ENCODE measurements around the gene IL31RA.

The IL31RA gene

DNA sequence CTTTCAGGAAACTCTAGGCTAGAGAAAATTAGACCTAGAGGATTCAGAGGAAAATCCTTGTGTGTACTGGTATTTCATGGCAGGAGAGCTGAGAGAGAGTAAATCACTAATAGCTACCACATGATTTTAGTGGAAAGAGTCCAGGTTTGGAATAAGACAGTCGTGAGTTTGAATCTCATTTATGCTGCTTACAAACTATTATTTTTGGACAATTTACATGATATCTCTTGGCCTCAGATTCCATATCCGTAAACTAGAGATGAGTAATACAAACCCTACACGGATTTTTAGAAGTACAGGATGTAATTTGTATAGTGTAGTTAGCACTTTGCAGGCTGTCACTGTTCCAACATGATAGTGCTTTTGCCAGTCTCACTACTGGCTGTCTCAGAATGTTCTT, 2.7 kb downstream of the IL31RA start:
- Histone ChIP-seq H3K4me1 (ENCODE audit: control insufficient read depth, low read depth, low read length) (no peaks in the 10 kb centered on the region), H3K79me2 (ENCODE audit: control insufficient read depth, insufficient read depth, low read length) (no peaks in the 10 kb centered on the region), H3K27me3 (ENCODE audit: insufficient read depth, low read length, poor library complexity) (no peaks in the 10 kb centered on the region), H2BK5ac (ENCODE audit: low read length) (no peak overlapping the region), H3K56ac (ENCODE audit: low read length) (no peak overlapping the region), H3K23ac (ENCODE audit: low read length) (no peak overlapping the region), H4K5ac (ENCODE audit: low read length) (no peak overlapping the region), H3K4me3 (ENCODE audit: low read length) (no peak overlapping the region), H3K36me3 (ENCODE audit: control insufficient read depth, insufficient read depth, low read length) (no peaks in the 10 kb centered on the region), H3K79me1 (ENCODE audit: low read length) (no peaks in the 10 kb centered on the region), H3K9ac (ENCODE audit: low read length) (no peak overlapping the region), H2BK120ac (ENCODE audit: low read depth, low read length) (no peak overlapping the region), H3K4me2 (ENCODE audit: low read length) (no peak overlapping the region), H2AK5ac (ENCODE audit: low read length) (no peak overlapping the region), H3K27ac (ENCODE audit: low read depth, low read length) (no peak overlapping the region), H3K4ac (ENCODE audit: low read depth, low read length) (no peak overlapping the region), H2BK15ac (replicated peaks; ENCODE audit: low read depth) (no peak overlapping the region), H4K8ac (ENCODE audit: low read depth, low read length) (no peak overlapping the region), H3K18ac (ENCODE audit: low read length) (no peak overlapping the region)
- WGBS (ENCODE audit: extremely low coverage, insufficient coverage, low lambda C conversion rate) = no CpG with 5 or more reads among the region's 3 CpGs
- no peak for DNase-seq

DNA sequence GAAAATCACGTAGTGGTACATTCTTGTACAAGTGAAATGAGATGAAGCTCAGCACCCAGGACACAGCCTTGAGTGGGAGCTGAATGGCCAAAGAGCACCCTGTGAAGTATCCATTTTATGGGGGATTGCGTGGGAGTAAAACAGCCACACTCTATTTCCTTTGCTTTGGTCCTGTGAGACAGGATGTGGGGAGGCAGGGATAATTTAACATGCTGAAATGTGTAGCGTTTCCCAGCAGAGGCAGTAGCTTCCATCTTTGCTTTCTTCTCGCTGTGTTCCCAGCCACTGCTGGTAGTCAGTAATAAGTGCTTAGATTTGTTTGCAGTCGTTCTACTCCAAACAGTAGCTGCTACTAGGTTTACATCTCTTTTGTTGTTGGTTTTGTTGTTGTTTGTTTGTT, 4.4 kb downstream of the IL31RA start:
- Histone ChIP-seq H3K4me1 (ENCODE audit: control insufficient read depth, low read depth, low read length) (no peaks in the 10 kb centered on the region), H4K8ac (ENCODE audit: low read depth, low read length) (no peak overlapping the region), H3K79me1 (ENCODE audit: low read length) (no peaks in the 10 kb centered on the region), H3K56ac (ENCODE audit: low read length) (no peak overlapping the region), H3K4ac (ENCODE audit: low read depth, low read length) (no peak overlapping the region), H2BK5ac (ENCODE audit: low read length) (no peak overlapping the region), H3K18ac (ENCODE audit: low read length) (no peak overlapping the region), H2AK5ac (ENCODE audit: low read length) (no peak overlapping the region), H3K27ac (ENCODE audit: low read depth, low read length) (no peak overlapping the region), H2BK120ac (ENCODE audit: low read depth, low read length) (no peak overlapping the region), H3K4me3 (ENCODE audit: low read length) (no peak overlapping the region), H3K79me2 (ENCODE audit: control insufficient read depth, insufficient read depth, low read length) (no peaks in the 10 kb centered on the region), H4K5ac (ENCODE audit: low read length) (no peak overlapping the region), H3K36me3 (ENCODE audit: control insufficient read depth, insufficient read depth, low read length) (no peaks in the 10 kb centered on the region), H3K9ac (ENCODE audit: low read length) (no peak overlapping the region), H3K27me3 (ENCODE audit: insufficient read depth, low read length, poor library complexity) (no peaks in the 10 kb centered on the region), H2BK15ac (replicated peaks; ENCODE audit: low read depth) (no peak overlapping the region), H3K4me2 (ENCODE audit: low read length) (no peak overlapping the region), H3K23ac (ENCODE audit: low read length) (no peak overlapping the region)
- no CpG with 5 or more reads among the region's 5 CpGs for WGBS (ENCODE audit: extremely low coverage, insufficient coverage, low lambda C conversion rate)
- DNase-seq = peak; percentile 34

DNA sequence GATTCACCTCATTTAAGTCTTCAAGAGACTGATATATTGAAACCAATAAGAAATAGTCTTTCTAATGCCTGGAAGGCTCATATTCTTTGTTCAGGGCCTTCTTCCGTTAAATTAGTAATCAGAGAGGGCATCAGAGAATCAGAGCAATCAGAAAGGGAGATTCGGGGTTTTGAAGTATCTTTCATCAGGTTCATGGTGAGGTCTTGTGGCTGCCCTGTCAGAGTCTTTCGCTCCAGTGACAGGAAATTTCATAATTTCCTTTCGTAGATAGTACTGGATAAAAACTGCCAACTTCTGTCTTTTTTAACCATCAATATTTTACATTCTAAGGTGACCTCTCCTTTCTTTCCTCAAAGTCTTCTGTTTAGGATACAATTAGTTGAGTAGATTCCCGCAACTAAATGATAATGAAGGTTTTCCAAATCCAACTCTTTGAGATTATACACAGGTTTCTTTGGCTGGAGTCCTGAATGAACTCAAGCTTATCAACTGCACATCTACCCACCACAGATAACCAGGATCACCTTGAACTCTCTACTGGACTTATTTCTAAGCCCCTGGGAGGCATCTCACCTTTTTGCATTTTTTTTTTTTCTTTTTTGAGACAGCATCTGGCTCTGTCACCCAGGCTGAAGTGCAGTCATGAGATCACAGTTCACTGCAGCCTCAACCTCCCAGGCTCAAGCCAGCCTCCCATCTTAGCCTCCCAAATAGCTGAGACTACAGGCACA, 5.5 kb downstream of the IL31RA start:
- no peak overlapping the region for H3K23ac ChIP-seq (ENCODE audit: low read length)
- H3K18ac ChIP-seq (ENCODE audit: low read length) = no peak overlapping the region
- no peaks in the 10 kb centered on the region for H3K79me2 ChIP-seq (ENCODE audit: control insufficient read depth, insufficient read depth, low read length)
- DNase-seq = no peak
- WGBS (ENCODE audit: extremely low coverage, insufficient coverage, low lambda C conversion rate) = no CpG with 5 or more reads among the region's 5 CpGs
- H4K8ac ChIP-seq (ENCODE audit: low read depth, low read length) = no peak overlapping the region
- no peak overlapping the region for H4K5ac ChIP-seq (ENCODE audit: low read length)
- H2BK5ac ChIP-seq (ENCODE audit: low read length) = no peak overlapping the region
- no peak overlapping the region for H3K4ac ChIP-seq (ENCODE audit: low read depth, low read length)
- no peak overlapping the region for H3K56ac ChIP-seq (ENCODE audit: low read length)
- no peaks in the 10 kb centered on the region for H3K4me1 ChIP-seq (ENCODE audit: control insufficient read depth, low read depth, low read length)
- no peak overlapping the region for H2BK15ac ChIP-seq (replicated peaks; ENCODE audit: low read depth)
- no peaks in the 10 kb centered on the region for H3K79me1 ChIP-seq (ENCODE audit: low read length)
- H2AK5ac ChIP-seq (ENCODE audit: low read length) = no peak overlapping the region
- H3K9ac ChIP-seq (ENCODE audit: low read length) = no peak overlapping the region
- H3K4me3 ChIP-seq (ENCODE audit: low read length) = no peak overlapping the region
- no peak overlapping the region for H3K4me2 ChIP-seq (ENCODE audit: low read length)
- H3K27me3 ChIP-seq (ENCODE audit: insufficient read depth, low read length, poor library complexity) = no peaks in the 10 kb centered on the region
- no peak overlapping the region for H2BK120ac ChIP-seq (ENCODE audit: low read depth, low read length)
- H3K36me3 ChIP-seq (ENCODE audit: control insufficient read depth, insufficient read depth, low read length) = no peaks in the 10 kb centered on the region
- H3K27ac ChIP-seq (ENCODE audit: low read depth, low read length) = no peak overlapping the region

DNA sequence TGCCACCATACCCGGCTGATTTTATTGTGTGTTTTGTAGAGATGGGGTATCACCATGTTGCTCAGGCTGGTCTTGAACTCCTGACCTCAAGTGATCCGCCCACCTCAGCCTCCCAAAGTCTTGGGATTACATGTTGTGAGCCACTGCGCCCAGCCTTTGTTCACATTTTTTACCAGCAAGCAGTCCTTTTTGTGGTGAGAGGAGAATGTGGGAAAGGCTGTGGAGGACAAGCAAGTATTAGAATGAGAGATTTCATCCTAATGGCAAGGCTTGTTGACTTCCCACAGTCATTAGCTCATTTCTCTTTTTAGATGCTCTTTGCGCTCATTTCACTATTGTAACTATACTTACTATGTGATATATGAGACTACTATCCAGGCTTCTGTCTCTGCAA, 6.1 kb downstream of the IL31RA start:
- H2BK120ac ChIP-seq (ENCODE audit: low read depth, low read length) = no peak overlapping the region
- no peak overlapping the region for H2AK5ac ChIP-seq (ENCODE audit: low read length)
- no peak overlapping the region for H3K18ac ChIP-seq (ENCODE audit: low read length)
- no peaks in the 10 kb centered on the region for H3K79me1 ChIP-seq (ENCODE audit: low read length)
- no peak overlapping the region for H3K9ac ChIP-seq (ENCODE audit: low read length)
- H2BK5ac ChIP-seq (ENCODE audit: low read length) = no peak overlapping the region
- no peak for DNase-seq
- no CpG with 5 or more reads among the region's 4 CpGs for WGBS (ENCODE audit: extremely low coverage, insufficient coverage, low lambda C conversion rate)
- no peak overlapping the region for H4K5ac ChIP-seq (ENCODE audit: low read length)
- H3K4me1 ChIP-seq (ENCODE audit: control insufficient read depth, low read depth, low read length) = no peaks in the 10 kb centered on the region
- no peak overlapping the region for H3K4ac ChIP-seq (ENCODE audit: low read depth, low read length)
- H4K8ac ChIP-seq (ENCODE audit: low read depth, low read length) = no peak overlapping the region
- H3K79me2 ChIP-seq (ENCODE audit: control insufficient read depth, insufficient read depth, low read length) = no peaks in the 10 kb centered on the region
- no peaks in the 10 kb centered on the region for H3K36me3 ChIP-seq (ENCODE audit: control insufficient read depth, insufficient read depth, low read length)
- H3K27ac ChIP-seq (ENCODE audit: low read depth, low read length) = no peak overlapping the region
- no peak overlapping the region for H3K23ac ChIP-seq (ENCODE audit: low read length)
- H2BK15ac ChIP-seq (replicated peaks; ENCODE audit: low read depth) = no peak overlapping the region
- H3K27me3 ChIP-seq (ENCODE audit: insufficient read depth, low read length, poor library complexity) = no peaks in the 10 kb centered on the region
- H3K4me3 ChIP-seq (ENCODE audit: low read length) = no peak overlapping the region
- H3K56ac ChIP-seq (ENCODE audit: low read length) = no peak overlapping the region
- H3K4me2 ChIP-seq (ENCODE audit: low read length) = no peak overlapping the region

DNA sequence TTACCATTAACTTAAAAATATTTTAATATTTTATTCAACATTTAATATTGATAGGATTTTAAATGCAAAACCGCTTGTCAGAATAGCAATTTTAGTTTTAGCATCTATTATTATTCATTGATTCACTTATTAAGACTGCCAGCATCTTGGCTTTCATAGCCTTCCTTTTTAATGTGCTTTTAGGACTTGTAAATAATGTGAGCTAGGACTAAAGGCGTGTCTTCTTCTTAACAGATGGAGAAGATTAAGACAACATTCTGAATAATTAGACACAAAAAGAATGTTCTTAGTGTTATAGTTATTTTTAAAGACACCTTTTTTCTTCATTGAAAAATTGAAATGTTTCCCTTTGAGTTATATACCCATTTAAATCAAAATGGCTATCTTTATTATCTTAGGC, 6.9 kb downstream of the IL31RA start:
- Histone ChIP-seq H3K9ac (ENCODE audit: low read length) (no peak overlapping the region), H4K5ac (ENCODE audit: low read length) (no peak overlapping the region), H2AK5ac (ENCODE audit: low read length) (no peak overlapping the region), H3K56ac (ENCODE audit: low read length) (no peak overlapping the region), H3K23ac (ENCODE audit: low read length) (no peak overlapping the region), H2BK15ac (replicated peaks; ENCODE audit: low read depth) (no peak overlapping the region), H3K4ac (ENCODE audit: low read depth, low read length) (no peak overlapping the region), H3K36me3 (ENCODE audit: control insufficient read depth, insufficient read depth, low read length) (no peaks in the 10 kb centered on the region), H3K4me1 (ENCODE audit: control insufficient read depth, low read depth, low read length) (no peaks in the 10 kb centered on the region), H3K79me2 (ENCODE audit: control insufficient read depth, insufficient read depth, low read length) (no peaks in the 10 kb centered on the region), H3K27me3 (ENCODE audit: insufficient read depth, low read length, poor library complexity) (no peaks in the 10 kb centered on the region), H3K79me1 (ENCODE audit: low read length) (no peaks in the 10 kb centered on the region), H3K27ac (ENCODE audit: low read depth, low read length) (no peak overlapping the region), H2BK120ac (ENCODE audit: low read depth, low read length) (no peak overlapping the region), H4K8ac (ENCODE audit: low read depth, low read length) (no peak overlapping the region), H2BK5ac (ENCODE audit: low read length) (no peak overlapping the region), H3K18ac (ENCODE audit: low read length) (no peak overlapping the region), H3K4me3 (ENCODE audit: low read length) (no peak overlapping the region), H3K4me2 (ENCODE audit: low read length) (no peak overlapping the region)
- no peak for DNase-seq
- WGBS (ENCODE audit: extremely low coverage, insufficient coverage, low lambda C conversion rate) = no CpG with 5 or more reads among the region's 2 CpGs

DNA sequence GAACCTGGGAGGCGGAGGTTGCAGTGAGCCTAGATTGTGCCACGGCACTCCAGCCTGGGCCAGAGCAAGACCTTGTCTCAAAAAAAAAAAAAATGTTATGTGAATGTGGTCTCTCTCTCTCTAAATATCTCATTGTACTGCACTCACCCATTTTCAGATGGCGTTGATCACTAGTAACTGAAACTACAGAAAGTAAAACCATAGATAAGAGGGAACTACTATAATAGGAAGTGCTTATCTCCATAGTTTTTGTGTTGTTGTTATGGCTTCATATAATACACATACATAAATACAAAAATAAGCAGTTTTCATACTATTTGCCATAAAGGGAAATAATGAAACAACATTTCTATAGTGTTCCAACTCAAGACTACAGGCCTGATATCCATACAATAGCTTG, 9.1 kb downstream of the IL31RA start:
- no peaks in the 10 kb centered on the region for H3K36me3 ChIP-seq (ENCODE audit: control insufficient read depth, insufficient read depth, low read length)
- no peak overlapping the region for H3K9ac ChIP-seq (ENCODE audit: low read length)
- no peak overlapping the region for H2BK5ac ChIP-seq (ENCODE audit: low read length)
- no peak overlapping the region for H3K4me3 ChIP-seq (ENCODE audit: low read length)
- no peak overlapping the region for H4K5ac ChIP-seq (ENCODE audit: low read length)
- H2BK120ac ChIP-seq (ENCODE audit: low read depth, low read length) = no peak overlapping the region
- H3K79me1 ChIP-seq (ENCODE audit: low read length) = no peaks in the 10 kb centered on the region
- H3K4me1 ChIP-seq (ENCODE audit: control insufficient read depth, low read depth, low read length) = no peaks in the 10 kb centered on the region
- DNase-seq = no peak
- H3K79me2 ChIP-seq (ENCODE audit: control insufficient read depth, insufficient read depth, low read length) = no peaks in the 10 kb centered on the region
- no peak overlapping the region for H2BK15ac ChIP-seq (replicated peaks; ENCODE audit: low read depth)
- no peak overlapping the region for H3K4ac ChIP-seq (ENCODE audit: low read depth, low read length)
- no peak overlapping the region for H3K27ac ChIP-seq (ENCODE audit: low read depth, low read length)
- no CpG with 5 or more reads among the region's 3 CpGs for WGBS (ENCODE audit: extremely low coverage, insufficient coverage, low lambda C conversion rate)
- no peak overlapping the region for H3K56ac ChIP-seq (ENCODE audit: low read length)
- H2AK5ac ChIP-seq (ENCODE audit: low read length) = no peak overlapping the region
- H3K27me3 ChIP-seq (ENCODE audit: insufficient read depth, low read length, poor library complexity) = no peaks in the 10 kb centered on the region
- H3K18ac ChIP-seq (ENCODE audit: low read length) = no peak overlapping the region
- H3K23ac ChIP-seq (ENCODE audit: low read length) = no peak overlapping the region
- no peak overlapping the region for H4K8ac ChIP-seq (ENCODE audit: low read depth, low read length)
- H3K4me2 ChIP-seq (ENCODE audit: low read length) = no peak overlapping the region

Data from mesendoderm (in vitro differentiated cells).